KG1 (cell line): ENCODE data around the gene ANO2.

Experiments used
- DNase-seq: peaks from one replicate; lab custom pipeline; 2025; lab: John Stamatoyannopoulos, UW

The ANO2 gene

GRCh38 chr12:5964913-5965900 lies 20.1 kb upstream of the ANO2 start:
- DNase-seq = no peak

- DNase-seq = no peak
Measured at GRCh38 chr12:5963515-5963914, 18.5 kb upstream of the ANO2 start.

GRCh38 chr12:5960783-5961182 lies 15.7 kb upstream of the ANO2 start:
- DNase-seq = no peak

- DNase-seq = no peak
Measured at GRCh38 chr12:5956987-5957386, 11.9 kb upstream of the ANO2 start.

- DNase-seq = no peak
Measured at GRCh38 chr12:5954661-5955060, 9.6 kb upstream of the ANO2 start.

GRCh38 chr12:5953835-5954586 lies 9.0 kb upstream of the ANO2 start:
- no peak for DNase-seq

GRCh38 chr12:5952031-5952430 lies 7.0 kb upstream of the ANO2 start:
- no peak for DNase-seq

- DNase-seq = no peak
Measured at GRCh38 chr12:5948696-5949095, 3.6 kb upstream of the ANO2 start.

- no peak for DNase-seq
Measured at GRCh38 chr12:5947006-5947405, 1.9 kb upstream of the ANO2 start.

- DNase-seq = no peak
Measured at GRCh38 chr12:5946388-5946787, 1.3 kb upstream of the ANO2 start.

GRCh38 chr12:5944688-5945070 lies 380 bp downstream of the ANO2 start:
- DNase-seq = no peak

- no peak for DNase-seq
Measured at GRCh38 chr12:5944053-5944452, 1.0 kb downstream of the ANO2 start.

GRCh38 chr12:5941907-5942306 lies 3.2 kb downstream of the ANO2 start:
- no peak for DNase-seq

GRCh38 chr12:5927732-5928516 lies 17.1 kb downstream of the ANO2 start:
- DNase-seq = no peak

- DNase-seq = no peak
Measured at GRCh38 chr12:5925646-5926045, 19.4 kb downstream of the ANO2 start.

GRCh38 chr12:5924342-5924741 lies 20.7 kb downstream of the ANO2 start:
- no peak for DNase-seq

GRCh38 chr12:5923751-5924150 lies 21.3 kb downstream of the ANO2 start:
- no peak for DNase-seq

- no peak for DNase-seq
Measured at GRCh38 chr12:5923043-5923605, 21.9 kb downstream of the ANO2 start.

GRCh38 chr12:5921966-5922899 lies 22.8 kb downstream of the ANO2 start:
- no peak for DNase-seq

GRCh38 chr12:5921027-5921909 lies 23.8 kb downstream of the ANO2 start:
- no peak for DNase-seq
